ENCODE results near the gene MARF1.
"Not testable (repeated sequence)": the region's sequence is repeated elsewhere in the genome, so short reads cannot be mapped to it uniquely, and the experiment has no call there.

Gene MARF1

DNA sequence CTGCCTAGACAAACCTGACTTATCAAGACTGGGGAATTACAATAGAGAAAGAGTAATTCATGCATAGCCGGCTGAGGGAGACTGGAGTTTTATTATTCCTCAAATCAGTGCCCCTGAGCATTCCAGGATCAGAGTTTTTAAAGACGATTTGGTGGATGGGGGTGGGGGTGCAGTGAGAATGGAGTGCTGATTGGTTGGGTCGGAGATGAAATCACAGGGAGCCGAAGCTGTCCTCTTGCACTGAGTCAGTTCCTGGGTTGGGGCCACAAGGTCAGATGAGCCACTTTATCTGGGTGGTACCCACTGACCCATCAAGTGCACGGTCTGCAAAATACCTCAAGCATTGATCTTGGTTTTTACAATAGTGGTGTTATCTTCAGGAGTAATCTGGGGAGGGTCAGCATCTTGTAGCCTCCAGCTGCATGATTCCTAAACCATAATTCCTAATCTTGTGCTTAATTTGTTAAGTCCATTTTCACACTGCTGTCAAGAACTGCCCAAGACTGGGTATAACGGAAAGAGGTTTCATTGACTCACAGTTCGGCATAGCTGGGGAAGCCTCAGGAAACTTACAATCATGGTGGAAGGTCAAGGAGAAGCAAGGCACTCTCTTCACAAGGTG, 69.6 kb downstream of the MARF1 start:
- no peak for DNase-seq (ENCODE audit: low read depth)

DNA sequence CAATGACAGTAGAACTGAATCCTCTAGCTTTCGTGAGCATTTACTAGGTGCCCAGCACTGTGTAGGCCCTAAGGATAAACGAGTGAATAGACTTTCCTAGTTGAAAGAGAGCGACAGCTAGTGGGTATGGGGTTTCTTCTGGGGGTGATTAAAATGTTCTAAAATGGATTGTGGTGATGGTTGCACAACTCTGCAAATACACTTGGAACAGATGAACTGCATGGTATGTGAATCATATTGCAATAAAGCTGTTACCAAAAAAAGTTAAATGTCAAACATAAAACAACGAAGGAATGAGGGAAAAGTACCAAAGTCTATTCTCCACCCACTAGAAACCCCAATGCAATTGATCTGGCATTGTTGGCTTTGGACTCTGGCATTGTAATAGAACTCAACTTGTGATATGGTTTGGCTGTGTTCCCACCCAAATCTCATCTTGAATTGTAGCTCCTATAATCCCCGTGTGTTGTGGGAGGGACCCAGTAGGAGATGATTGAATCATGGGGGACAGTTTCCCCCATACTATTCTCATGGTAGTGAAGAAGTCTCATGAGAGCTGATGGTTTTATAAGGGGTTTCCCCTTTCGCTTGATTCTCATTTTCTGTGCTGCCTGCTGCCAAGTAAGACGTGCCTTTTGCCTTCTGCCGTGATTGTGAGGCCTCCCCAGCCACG, 70.5 kb downstream of the MARF1 start:
- DNase-seq (ENCODE audit: low read depth) = no peak

- no peak for DNase-seq (ENCODE audit: low read depth)
Observed at GRCh38 chr16:15571557-15571956, 71.4 kb downstream of the MARF1 start.

GRCh38 chr16:15570666-15571065, 72.3 kb downstream of the MARF1 start:
- not testable (repeated sequence) for DNase-seq (ENCODE audit: low read depth)

DNA sequence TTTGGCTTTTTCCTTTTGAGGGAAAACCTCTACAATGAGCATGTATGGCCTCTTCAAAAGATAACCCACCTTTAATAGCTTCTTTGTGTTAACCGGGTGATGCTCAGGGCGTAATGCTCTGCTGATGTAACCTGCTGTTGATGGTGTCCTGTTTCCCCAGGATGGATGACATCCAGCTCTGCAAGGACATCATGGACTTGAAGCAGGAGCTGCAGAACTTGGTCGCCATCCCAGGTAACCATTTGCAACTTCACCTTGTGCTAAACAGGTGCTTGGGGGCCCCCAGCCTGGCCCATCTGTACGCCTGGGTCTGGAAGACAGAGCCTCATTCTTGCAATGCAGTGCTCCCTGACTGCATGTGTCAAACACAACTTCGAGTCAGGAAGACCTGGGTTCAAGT, 75.1 kb downstream of the MARF1 start:
- no peak for DNase-seq (ENCODE audit: low read depth)

GRCh38 chr16:15566095-15566494, 76.9 kb downstream of the MARF1 start:
- no peak for DNase-seq (ENCODE audit: low read depth)

DNA sequence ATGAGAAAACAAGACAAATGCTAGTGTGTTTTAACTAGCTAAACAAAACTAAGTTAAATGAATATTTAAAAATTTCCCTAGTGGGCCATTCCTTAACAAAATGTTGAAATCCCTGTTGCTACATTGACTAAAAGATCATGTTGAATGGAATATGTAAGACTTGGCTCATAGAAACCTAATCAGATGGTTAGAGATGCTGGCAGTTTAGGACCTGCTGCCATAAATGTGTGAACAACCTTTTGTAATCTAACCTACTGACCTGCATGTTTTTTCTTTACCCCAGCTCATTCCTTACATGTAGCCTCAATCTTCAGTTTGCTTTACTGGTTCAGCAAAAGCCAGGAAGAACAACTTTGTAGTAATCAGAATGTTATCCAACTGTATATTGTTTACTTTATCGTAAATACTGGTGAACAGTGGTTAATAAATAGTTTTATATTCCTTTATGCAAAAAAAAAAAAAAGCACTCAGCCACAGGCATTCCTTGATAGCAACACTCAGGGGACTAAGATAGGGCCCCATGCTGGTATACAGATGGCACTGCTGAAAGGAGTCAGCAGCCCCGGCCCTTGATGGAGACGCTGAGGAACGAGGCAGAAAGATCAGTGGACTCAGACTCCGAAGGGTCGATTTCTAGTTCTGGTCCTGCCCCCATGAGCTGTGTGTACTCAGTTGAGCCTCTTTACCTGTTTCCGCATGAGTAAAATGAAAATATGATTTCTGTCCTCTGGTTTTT, 78.2 kb downstream of the MARF1 start:
- no peak for DNase-seq (ENCODE audit: low read depth)

DNA sequence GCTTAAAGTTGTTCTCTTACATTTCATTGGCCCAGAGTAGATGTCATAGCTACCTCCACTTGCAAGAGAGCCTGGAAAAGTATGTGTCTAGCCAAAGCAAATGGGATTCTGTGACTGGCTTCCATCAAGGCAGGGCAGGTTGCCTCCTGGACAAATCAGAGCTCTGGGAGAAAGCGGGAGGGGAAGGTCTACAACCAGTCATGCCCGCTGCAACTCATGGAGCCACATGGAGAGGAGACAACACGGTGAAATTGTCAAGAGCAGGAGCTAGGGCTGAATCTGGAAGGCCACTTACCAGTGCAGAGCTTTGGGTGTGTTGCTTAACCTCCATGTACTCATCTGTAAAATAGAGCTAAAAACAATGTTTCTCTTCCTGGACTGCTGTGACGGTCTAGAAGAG, 83.8 kb downstream of the MARF1 start:
- no peak for DNase-seq (ENCODE audit: low read depth)

- no peak for DNase-seq (ENCODE audit: low read depth)
Observed at GRCh38 chr16:15557258-15557657, 85.7 kb downstream of the MARF1 start.

- DNase-seq (ENCODE audit: low read depth) = no peak
Observed at GRCh38 chr16:15556130-15556529, 86.8 kb downstream of the MARF1 start.

GRCh38 chr16:15553313-15554088, 89.5 kb downstream of the MARF1 start:
- DNase-seq (ENCODE audit: low read depth) = no peak

DNA sequence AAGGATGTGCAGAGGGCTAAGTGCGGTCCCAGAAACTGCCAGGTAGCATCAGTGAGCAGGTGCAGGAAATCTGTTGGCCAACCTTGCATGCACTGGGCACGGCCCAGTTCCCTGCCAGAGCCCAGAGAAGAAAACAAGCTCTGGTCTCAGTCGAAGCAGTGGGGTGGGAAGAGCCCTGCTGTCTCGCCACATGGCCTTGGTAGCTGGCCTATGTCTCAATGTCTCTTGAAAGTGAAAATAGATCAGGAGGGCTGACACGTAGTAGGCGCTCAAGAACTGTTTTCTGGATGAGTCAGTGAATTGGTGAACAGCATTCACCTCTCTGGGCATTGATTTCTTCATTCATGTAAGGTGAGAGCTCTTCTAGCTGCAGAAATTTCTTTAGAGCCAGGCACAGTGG, 90.4 kb downstream of the MARF1 start:
- DNase-seq (ENCODE audit: low read depth) = no peak

DNA sequence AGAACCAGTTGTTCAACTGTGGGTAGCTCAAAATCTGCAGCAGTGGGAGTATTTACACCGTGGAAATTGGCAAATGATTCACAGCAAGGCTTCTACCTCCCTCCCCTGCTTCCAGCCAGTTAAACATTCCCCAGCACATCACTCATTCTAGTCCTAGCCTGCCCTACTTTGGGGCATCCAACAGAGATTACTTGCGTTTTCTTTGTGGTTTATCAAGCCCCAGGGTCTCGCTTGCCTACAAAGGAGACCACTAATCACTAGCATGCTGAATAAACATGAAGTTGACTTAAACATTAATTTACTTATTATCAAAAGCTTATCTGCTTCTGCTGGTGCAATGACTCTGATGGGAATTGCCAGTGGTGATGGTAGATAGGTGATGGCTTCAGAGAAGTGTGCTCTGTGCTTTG, 94.5 kb downstream of the MARF1 start:
- DNase-seq (ENCODE audit: low read depth) = no peak

DNA sequence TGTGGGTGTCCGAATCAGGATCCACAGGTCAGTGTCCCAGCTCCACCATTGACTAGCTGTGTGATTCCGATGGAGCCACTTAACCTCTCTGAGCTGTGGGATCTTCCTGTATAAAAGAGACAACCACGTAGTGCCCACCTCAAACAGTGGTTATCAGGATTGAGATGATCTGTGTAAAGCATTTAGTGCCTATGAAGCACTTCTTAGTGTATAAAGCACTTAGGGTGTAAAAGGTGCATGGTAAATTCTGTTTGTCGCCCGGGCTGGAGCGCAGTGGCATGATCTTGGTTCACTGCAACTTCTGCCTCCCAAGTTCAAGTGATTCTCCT, 95.2 kb downstream of the MARF1 start:
- DNase-seq (ENCODE audit: low read depth) = no peak

- not testable (repeated sequence) for DNase-seq (ENCODE audit: low read depth)
Observed at GRCh38 chr16:15547072-15547767, 95.7 kb downstream of the MARF1 start.

GRCh38 chr16:15545544-15545943, 97.4 kb downstream of the MARF1 start:
- no peak for DNase-seq (ENCODE audit: low read depth)

DNA sequence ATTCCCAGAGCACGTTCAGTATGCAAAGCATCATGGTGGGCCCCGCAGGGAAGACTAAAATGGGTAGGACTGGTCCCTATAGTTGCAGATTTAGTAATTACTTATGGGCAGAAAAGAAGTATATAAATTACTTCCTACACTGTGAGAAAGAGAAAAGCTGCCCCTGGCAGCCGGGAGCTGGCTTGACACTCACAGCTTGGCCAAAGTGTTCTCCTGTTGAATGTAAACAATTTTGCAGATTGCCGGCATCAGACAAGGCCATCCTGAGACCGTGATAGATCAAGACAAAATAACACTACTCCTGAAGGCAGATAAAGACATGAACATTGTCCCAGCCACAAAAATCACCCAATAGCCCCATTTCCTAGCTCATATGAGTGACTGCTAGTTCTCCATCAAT, 98.5 kb downstream of the MARF1 start:
- DNase-seq (ENCODE audit: low read depth) = no peak

Data from stimulated activated CD8-positive, alpha-beta memory T cell treated with anti-CD3 and anti-CD28 coated beads, Interleukin-15, amount 100 ng/mL, for 1 hour (primary cell).